HepG2 (cell line): ENCODE data around the gene ZNF513. TPM values are rescaled to one million over a fixed set of nuclear protein-coding genes. Genes with fewer than 3 reads are reported as not detected.

Experiments
- ATF7 ChIP-seq, 2 experiments: fragments of 450-650 bp in 1 of 2; sonication (generic) in 1 of 2; formaldehyde crosslinking in 1 of 2; IDR thresholded peaks; 2 replicates each; pipeline versions ENCODE4 v1.4.0 to v1.6.1; 2016 to 2020; ENCODE audit warnings: antibody characterized with exemption in 1 of 2, mild to moderate bottlenecking in 1 of 2, missing genetic modification reagents in 1 of 2
- BRCA1 ChIP-seq: sonication (generic); formaldehyde crosslinking; IDR thresholded peaks from 2 replicates; pipeline ENCODE4 v1.4.0; 2020; ENCODE audit warnings: missing genetic modification reagents
- DMAP1 ChIP-seq: IDR thresholded peaks from 2 replicates; pipeline ENCODE4 v1.6.1; 2016
- DNMT3B ChIP-seq: conservative IDR thresholded peaks from 2 replicates; pipeline ENCODE4 v1.6.1; 2016; ENCODE audit warnings: missing biosample characterization, control low read depth
- FLYWCH1 ChIP-seq: sonication (generic); formaldehyde crosslinking; IDR thresholded peaks from 2 replicates; pipeline ENCODE4 v1.8.1; 2023; ENCODE audit warnings: mild to moderate bottlenecking, missing genetic modification reagents
- IKZF4 ChIP-seq: sonication (generic); formaldehyde crosslinking; IDR thresholded peaks from 2 replicates; pipeline ENCODE4 v1.5.1; 2020; ENCODE audit warnings: borderline replicate concordance, mild to moderate bottlenecking, low read depth, missing genetic modification reagents; ENCODE audit errors: not compliant biosample characterization
- ISL2 ChIP-seq: sonication (generic); formaldehyde crosslinking; IDR thresholded peaks from 2 replicates; pipeline ENCODE4 v1.5.0; 2020; ENCODE audit warnings: missing genetic modification reagents
- MAFF ChIP-seq: IDR thresholded peaks from 2 replicates; pipeline ENCODE4 v1.6.1; 2011; ENCODE audit warnings: low read depth, low read length, improper control_type of control experiment
- MIER2 ChIP-seq: IDR thresholded peaks from 2 replicates; pipeline ENCODE4 v1.6.1; 2016; ENCODE audit warnings: missing biosample characterization, missing genetic modification reagents
- MYNN ChIP-seq: sonication (generic); formaldehyde crosslinking; IDR thresholded peaks from 2 replicates; pipeline ENCODE4 v1.4.0; 2020; ENCODE audit warnings: mild to moderate bottlenecking, low read depth, missing genetic modification reagents
- RAD51 ChIP-seq: fragments of 450-650 bp; IDR thresholded peaks from 2 replicates; pipeline ENCODE4 v1.6.1; 2016; ENCODE audit warnings: borderline replicate concordance
- SP2 ChIP-seq: sonication (generic); formaldehyde crosslinking; IDR thresholded peaks from 2 replicates; pipeline ENCODE4 v1.5.1; 2020; ENCODE audit warnings: mild to moderate bottlenecking, missing genetic modification reagents
- TRAFD1 ChIP-seq: sonication (generic); formaldehyde crosslinking; IDR thresholded peaks from 2 replicates; pipeline ENCODE4 v1.5.1; 2020; ENCODE audit warnings: missing genetic modification reagents, mild to moderate bottlenecking, borderline replicate concordance
- YEATS2 ChIP-seq: sonication (generic); formaldehyde crosslinking; IDR thresholded peaks from 2 replicates; pipeline ENCODE4 v1.4.0; 2020; ENCODE audit warnings: missing genetic modification reagents, borderline replicate concordance
- ZHX2 ChIP-seq, 2 experiments: sonication (generic) in 1 of 2; formaldehyde crosslinking in 1 of 2; IDR thresholded peaks; 2 replicates each; pipeline versions ENCODE4 v1.6.1 to v1.9.0; 2014 to 2022; ENCODE audit warnings: antibody characterized with exemption in 1 of 2, borderline replicate concordance in 1 of 2, inconsistent platforms in 1 of 2, low read depth in 1 of 2, missing genetic modification reagents in 1 of 2
- ZNF138 ChIP-seq: sonication (generic); formaldehyde crosslinking; IDR thresholded peaks from 2 replicates; pipeline ENCODE4 v1.5.0; 2020; ENCODE audit warnings: mild to moderate bottlenecking, low read depth, missing genetic modification reagents
- ZNF17 ChIP-seq: sonication (generic); formaldehyde crosslinking; IDR thresholded peaks from 2 replicates; pipeline ENCODE4 v1.5.0; 2020; ENCODE audit warnings: mild to moderate bottlenecking, missing genetic modification reagents
- ZNF512B ChIP-seq: sonication (generic); formaldehyde crosslinking; IDR thresholded peaks from 2 replicates; pipeline ENCODE4 v1.5.1; 2020; ENCODE audit warnings: missing genetic modification reagents, mild to moderate bottlenecking, borderline replicate concordance
- polyA plus RNA-seq, 8 experiments: library from polyadenylated mRNA; depleted of rRNA in 3 of 8; stranded (reverse) in 7 of 8; unstranded in 1 of 8; fragments of >200 nt; fragmentation: Illumina TruSeq in 4 of 8; extraction: Trizol in 4 of 8; gene quantifications; 2 replicates each; pipeline versions ENCODE4 v1.2.1 to v1.2.3, GENCODE V29; 2011 to 2016; ENCODE audit warnings: low read depth in 4 of 8, missing spikeins in 1 of 8, mixed read lengths in 1 of 8; ENCODE audit not compliant: insufficient read depth in 1 of 8
- total RNA-seq, 5 experiments: library from RNA; depleted of rRNA; stranded (reverse); fragments of >200 nt; fragmentation: Illumina TruSeq; extraction: Trizol; gene quantifications; 2 replicates each; pipeline ENCODE4 v1.2.3, GENCODE V29; 2016; ENCODE audit warnings: low read depth in 1 of 5

The ZNF513 gene
- total and polyA plus RNA-seq, 2 of the 13 experiments (the other 11 are each of a cell fraction or from before 2014, with no cell fraction given), result 4.9 to 6.3 TPM

- 0 out of 2 replicates have a peak, but pooled peaks have one; percentile 88 for TF ChIP-seq FLYWCH1 (CRISPR knock-in tag)
- peak; percentile 95; the same call in 1 of the 2 replicates for TF ChIP-seq TRAFD1 (CRISPR knock-in tag)
- peak; percentile 95 for TF ChIP-seq DMAP1 (CRISPR knock-in tag)
- TF ChIP-seq ZNF138 (CRISPR knock-in tag), result peak; percentile 84
- peak; percentile 97 for TF ChIP-seq IKZF4 (CRISPR knock-in tag)
- peak; percentile 98; the same call in 1 of the 2 replicates for TF ChIP-seq BRCA1 (CRISPR knock-in tag)
- TF ChIP-seq DNMT3B (CRISPR knock-in tag), result peak; percentile 82; the same call in 1 of the 2 replicates
- TF ChIP-seq ZHX2 (IDR thresholded peaks at IDR 0.05; ENCODE audit: low read depth), result peak; percentile 95
- peak; percentile 95 for TF ChIP-seq ZHX2 (CRISPR knock-in tag; IDR thresholded peaks at IDR 0.05; ENCODE audit: borderline replicate concordance)
- TF ChIP-seq MIER2 (CRISPR knock-in tag), result peak; percentile 57; the same call in 1 of the 2 replicates
- TF ChIP-seq ZNF512B, result no peak; the same call in 1 of the 2 replicates
- TF ChIP-seq MAFF, result no peak
- TF ChIP-seq YEATS2 (CRISPR knock-in tag), result peak; percentile 95
- TF ChIP-seq ISL2 (CRISPR knock-in tag), result peak; percentile 95
- TF ChIP-seq RAD51, result no peak
- peak; percentile 97 for TF ChIP-seq ZNF17 (CRISPR knock-in tag)
- TF ChIP-seq ATF7 (IDR thresholded peaks at IDR 0.05), result no peak
- TF ChIP-seq ATF7 (CRISPR knock-in tag; IDR thresholded peaks at IDR 0.05), result 0 out of 2 replicates have a peak, but pooled peaks have one; percentile 82
- TF ChIP-seq SP2, result peak; percentile 31; the same call in 1 of the 2 replicates
- no peak for TF ChIP-seq MYNN (CRISPR knock-in tag)
Measured at GRCh38 chr2:27370026-27370815, 10.3 kb downstream of the ZNF513 start, which contains the start of the genes EIF2B4 and SNX17 (continued).
